Skeletal muscle cell (primary cell): ENCODE results near the gene PASK.
"Not testable (repeated sequence)": the region's sequence is repeated elsewhere in the genome, so short reads cannot be mapped to it uniquely, and the experiment has no call there.

Experiments
- DNase-seq: peaks from one replicate; pipeline ENCODE4 v3.0.0-alpha.2; 2010; ENCODE audit warnings: low read depth
- H3K4me3 ChIP-seq: 2 replicates; pipeline ENCODE4 v1.5.1; 2011; ENCODE audit warnings: low read depth, mild to moderate bottlenecking, control low read depth, low read length, moderate library complexity

Gene PASK

DNA sequence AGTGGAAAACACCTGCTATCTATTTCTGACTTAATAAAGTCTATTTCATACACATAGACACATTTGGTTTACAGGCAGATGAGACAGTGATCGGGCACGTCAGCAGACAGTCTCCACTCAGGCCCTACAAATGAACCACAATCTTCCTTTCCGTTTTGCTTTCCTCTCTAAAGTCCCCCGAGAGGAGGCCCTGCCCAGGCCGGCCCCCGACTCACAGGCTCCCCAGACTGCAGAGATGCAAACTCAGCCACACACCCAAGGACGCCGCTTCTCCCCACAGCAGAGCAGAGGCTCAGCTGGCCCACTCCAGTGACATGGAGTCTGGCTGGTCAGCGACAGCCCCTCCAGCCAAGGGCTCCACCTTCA, 37.8 kb downstream of the PASK start:
- no peak for DNase-seq
- no peak overlapping the region for H3K4me3 ChIP-seq

DNA sequence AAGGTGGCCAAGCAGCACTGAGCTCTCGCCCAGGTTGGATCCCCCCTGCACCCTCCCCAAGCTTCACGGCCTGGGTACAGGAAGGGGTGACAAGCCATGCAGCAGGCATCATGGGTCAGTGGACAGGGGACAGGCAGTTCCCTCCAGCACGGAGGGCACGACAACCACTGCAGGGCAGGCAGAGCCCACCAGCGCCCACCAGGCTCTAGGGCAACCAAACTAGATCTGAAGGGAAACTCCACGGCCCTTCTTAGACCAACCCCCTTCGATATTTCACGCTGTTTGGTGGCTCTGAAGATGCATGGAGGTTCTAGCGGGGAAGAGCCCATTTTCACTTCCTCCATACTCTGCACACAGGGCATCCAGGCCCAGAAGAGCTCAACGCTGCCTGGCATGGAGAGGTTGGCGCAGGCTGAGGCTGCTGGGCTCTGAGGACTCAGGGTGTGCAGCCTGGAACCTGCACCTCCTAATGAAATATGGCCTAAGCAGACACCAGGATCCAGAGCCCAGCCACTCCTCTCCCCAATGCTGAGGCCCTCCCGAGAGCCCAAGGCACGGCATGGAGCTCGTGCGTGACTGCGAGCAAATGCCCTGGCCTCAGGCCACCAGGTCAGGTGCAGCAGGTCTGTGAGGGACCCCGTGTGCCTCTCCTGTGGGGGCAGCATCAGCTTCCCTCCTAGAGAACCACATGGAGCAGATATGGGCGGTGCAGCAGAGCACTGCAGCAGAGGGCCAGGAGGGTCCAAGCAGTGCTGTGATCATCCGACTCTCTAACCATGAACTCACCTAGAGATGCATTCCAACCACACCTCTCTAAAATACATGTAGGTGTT, 38.4 kb downstream of the PASK start:
- H3K4me3 ChIP-seq: no peak overlapping the region

DNA sequence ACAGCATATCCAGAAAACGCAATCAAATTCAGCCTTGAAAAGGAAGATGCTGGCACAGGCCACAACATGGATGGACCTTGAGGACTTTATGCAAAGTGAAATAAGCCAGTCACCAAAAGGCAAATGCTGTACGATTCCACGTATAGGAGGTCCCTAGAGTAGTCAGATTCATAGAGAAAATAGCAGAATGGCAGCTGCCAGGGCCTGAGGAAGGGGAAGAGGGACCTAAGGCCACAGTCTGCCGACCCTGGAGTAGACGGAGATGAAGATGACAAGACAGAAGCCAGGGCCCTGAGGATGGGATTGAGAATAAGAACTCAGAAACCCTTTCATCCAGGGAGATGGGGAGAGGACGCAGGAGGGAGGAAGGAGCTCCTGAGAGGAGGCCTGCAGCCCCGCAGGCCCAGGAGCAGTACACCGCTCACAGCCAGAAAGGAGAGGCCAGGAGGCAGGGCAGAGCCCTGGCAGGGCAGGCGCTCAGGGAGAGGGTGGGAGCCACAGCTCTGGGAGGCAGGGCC, 39.1 kb downstream of the PASK start:
- no peak overlapping the region for H3K4me3 ChIP-seq
- DNase-seq: no peak

More for the DNA sequence above, 38.4 kb downstream of the PASK start:
- DNase-seq: no peak

DNA sequence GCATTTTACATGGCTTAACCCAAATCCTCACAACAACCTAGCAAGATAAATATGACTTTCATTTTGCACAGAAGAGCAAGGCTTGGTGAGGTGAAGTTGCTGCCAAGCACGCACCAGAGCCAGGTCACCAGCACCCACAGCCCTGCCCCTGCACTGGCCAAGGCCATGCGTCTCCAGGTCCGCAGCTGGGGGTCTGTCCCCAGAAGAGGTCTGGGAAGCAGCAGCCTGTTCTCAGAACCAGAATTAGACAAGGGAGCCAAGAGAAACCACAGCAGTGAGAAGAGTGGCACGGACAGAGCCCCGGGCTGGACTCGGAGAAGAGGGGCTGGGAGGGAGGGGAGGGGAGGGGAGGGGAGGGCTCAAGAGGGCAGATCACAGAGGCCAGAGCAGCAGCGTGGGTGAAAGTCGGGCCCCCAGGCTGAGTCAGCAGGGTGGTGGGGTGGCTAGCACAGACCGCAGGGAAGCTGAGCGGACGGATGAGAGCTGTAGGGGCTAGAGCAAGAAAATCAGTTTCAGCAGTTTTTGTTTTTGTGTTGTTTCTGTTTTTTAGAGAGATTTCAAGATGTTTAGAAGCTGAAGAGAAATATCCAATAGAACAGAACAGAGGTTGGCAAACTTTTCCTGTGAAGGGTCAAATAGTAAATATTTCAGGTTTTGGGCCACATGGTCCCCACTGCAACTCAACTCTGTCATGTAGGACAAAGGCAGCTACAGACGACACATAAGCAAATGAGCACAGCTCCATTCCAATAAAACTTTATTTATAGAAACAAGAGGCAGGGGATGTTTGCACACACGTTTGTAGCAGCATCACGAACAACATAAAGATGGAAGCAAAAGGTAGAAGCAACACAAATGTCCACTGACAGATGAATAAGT, 39.8 kb downstream of the PASK start:
- no peak overlapping the region for H3K4me3 ChIP-seq
- DNase-seq: no peak

DNA sequence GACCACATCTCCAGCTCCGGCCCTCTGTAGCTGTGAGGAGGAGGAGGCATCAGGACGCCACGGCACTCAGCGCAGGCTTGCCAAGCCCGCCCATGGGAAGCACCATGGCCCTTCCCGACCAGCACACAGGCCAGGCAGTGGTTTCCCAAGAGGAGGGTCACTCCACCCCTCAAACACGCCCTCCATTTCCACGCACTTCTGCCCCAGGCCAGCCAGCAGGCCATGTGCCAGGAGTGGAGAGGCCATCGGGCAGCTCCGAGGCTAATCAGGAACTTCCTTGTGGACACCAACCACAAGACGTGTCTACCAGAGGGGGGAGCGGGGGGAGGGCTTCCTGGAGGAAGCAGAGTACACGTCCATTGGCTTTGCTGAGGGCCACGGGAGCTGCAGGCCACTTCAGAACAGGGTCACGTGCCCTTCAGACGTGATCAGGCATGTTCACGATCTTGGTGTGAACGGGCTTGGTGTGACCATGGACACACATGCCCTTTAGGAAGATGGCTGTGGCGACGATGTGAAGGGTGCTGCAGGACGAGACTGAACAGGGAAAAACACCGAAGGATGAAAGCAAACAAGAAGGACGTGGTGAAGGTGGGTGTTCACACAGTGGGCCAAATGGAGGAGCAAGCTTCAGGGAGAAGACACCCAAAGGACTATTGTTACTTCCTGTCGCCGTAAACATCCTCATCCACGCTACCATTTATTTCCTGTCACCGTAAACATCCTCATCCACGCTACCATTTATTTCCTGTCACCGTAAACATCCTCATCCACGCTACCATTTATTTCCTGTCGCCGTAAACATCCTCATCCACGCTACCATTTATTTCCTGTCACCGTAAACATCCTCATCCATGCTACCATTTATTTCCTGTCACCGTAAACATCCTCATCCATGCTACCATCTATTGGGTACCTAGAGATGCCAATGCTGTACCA, 40.7 kb downstream of the PASK start:
- no peak overlapping the region for H3K4me3 ChIP-seq
- no peak for DNase-seq

DNA sequence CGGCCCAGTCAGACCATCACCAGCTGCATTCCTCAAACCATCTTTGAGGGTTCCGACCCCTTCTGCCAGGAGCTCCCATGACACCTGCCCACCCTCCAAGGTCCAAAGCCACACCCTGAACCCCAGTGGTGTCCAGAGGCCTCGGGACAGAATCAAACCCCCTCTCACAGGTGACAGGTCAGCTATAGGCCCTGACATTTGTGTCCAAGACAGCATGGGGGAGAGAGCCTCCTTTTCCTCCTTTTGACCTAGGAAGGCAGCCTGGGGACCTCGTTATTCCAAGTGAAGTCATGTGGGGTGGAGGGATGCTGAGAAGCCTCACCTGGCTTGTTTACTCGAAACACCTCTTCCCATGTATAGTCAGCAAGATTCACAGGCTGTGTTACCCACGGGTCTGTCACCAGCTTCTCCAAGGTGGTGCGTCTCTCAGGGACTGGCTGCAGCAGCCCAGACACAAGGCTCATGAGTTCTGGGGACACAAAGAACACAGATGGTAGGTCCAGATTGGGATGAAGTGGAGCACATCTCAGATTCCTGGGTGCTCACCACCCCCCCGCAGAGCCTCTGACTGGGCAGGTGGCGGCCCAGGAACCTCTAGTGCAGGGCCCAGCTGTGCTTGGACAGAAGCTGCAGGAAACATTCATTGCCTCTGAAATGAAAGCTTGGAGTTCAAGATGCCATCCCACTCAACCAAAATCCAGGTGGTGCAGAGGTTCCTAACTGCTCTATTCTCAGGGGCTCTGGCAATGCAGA, 42.1 kb downstream of the PASK start:
- no peak overlapping the region for H3K4me3 ChIP-seq
- no peak for DNase-seq

DNA sequence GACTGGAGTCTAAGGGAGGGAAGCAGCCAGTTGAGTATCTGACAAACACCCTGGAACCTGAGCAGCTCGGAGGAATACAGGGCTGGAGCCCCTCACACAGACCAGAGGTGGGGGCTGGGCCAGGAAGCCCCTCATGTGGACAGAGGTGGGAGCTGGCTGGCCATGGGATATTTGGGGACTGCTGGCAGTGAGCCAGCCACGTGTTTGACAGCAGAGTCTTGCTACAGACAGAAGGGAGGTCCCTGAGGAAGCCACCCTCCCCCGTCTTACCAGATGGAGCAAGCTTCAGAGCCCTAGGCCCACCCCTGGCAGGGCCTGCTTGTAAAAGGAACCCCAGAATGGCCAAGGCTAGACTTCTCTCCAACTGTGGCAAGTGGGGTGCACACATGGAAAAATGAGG, 43.6 kb downstream of the PASK start:
- DNase-seq: no peak
- no peak overlapping the region for H3K4me3 ChIP-seq

DNA sequence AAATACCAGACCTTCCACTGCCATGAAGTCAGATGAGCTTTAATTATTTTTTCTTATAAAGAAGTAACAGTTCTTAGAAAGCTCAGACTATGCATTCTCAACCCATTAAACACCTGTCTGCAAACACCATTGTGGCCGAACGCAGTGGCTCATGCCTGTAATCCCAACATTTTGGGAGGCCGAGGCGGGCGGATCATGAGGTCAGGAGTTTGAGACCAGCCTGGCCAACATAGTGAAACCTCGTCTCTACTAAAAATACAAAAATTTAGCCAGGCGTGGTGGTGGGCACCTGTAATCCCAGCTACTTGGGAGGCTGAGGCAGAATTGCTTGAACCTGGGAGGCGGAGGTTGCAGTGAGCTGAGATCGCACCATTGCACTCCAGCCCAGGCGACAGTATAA, 44.7 kb downstream of the PASK start:
- not testable (repeated sequence) for H3K4me3 ChIP-seq, DNase-seq

DNA sequence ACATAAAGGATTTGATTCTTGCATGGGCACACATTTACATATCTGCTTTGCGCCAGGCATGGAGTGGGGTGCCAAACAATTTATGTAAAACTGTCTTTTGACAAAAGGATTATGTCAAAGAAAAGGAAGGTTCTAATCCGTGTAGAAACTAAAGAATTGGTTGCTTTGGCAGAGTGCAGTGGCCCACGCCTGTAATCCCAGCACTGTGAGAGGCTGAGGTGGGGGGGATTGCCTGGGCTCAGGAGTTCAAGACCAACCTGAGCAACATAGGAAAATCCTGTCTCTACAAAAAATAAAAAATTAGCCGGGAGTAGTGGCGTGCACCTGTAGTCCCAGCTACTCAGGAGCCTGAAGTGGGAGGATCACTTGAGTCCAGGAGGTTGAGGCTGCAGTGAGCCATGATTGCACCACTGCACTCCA, 46.1 kb downstream of the PASK start:
- no peak for DNase-seq
- H3K4me3 ChIP-seq: peak overlapping the region; percentile 90

DNA sequence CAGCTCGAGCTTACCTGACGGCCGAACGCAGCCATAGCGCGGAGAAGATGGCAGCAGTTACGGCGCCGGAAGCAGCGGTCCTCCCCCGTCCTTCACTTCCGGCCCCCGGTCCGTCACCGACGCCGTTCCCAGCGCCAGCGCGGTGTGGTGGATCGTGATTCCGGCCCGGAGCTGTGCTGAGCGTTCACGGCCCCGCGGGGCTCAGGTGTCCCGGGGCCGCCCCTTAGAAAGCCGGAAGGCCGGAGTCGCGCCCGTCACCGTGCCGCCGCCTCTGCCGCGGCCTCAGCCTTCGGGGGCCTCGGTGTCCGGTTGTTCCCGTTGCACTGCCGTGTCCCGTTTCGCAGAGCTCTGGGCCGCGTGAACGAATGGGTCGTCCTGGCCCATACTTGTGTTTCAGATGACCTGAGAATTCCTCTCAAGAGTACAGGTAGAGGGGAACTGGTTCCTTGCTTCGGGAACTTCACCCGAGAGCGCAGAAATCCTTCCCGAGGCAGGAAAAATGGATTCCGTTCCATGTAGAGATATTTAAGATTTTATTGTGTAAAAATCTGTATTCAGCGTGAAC, 47.0 kb downstream of the PASK start, which contains the start of gene MTERF4:
TSS of gene MTERF4 (minus strand) at position 49 of the 565 bp plus-strand sequence. CDS start at position 35, 14 bp downstream.
- peak within 1 kb of the TSS; percentile 90 for H3K4me3 ChIP-seq
- peak; percentile 30 for DNase-seq

DNA sequence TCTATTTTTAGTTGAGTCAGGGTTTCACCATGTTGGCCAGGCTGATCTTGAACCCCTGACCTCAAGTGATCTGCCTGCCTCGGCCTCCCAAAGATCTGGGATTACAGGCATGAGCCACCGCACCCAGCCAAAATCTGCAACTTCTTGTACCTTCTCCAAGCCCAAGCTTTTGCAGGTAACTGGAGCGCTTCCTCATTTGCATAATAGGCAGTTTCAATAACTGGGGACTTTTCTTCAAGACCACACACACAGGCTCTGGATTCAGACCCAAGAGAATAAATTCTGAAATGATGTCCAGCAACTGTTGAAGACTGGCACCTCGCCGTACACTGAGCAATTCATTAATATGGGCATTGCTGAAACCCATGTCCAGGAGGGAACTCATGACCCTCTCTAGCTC, 50.0 kb downstream of the PASK start:
- H3K4me3 ChIP-seq: no peak overlapping the region
- DNase-seq: no peak

DNA sequence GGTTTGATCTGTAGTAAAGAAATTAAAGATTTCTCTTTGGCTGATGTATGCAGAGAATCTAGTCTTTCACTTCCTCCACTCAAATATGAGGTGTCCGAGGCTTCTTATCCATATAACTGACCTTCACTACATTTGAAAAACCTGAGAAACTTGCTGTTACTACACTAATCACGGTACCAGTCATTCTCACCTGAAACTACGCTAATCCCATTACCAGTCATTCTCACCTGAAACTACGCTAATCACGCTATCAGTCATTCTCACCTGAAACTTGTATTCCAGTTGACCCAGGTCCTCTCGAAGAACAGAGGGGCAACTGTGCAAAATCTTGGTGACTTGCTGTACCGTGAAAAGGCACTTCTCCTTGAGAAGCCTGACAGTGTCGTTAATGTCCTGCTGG, 52.3 kb downstream of the PASK start:
- DNase-seq: no peak
- H3K4me3 ChIP-seq: no peak overlapping the region

DNA sequence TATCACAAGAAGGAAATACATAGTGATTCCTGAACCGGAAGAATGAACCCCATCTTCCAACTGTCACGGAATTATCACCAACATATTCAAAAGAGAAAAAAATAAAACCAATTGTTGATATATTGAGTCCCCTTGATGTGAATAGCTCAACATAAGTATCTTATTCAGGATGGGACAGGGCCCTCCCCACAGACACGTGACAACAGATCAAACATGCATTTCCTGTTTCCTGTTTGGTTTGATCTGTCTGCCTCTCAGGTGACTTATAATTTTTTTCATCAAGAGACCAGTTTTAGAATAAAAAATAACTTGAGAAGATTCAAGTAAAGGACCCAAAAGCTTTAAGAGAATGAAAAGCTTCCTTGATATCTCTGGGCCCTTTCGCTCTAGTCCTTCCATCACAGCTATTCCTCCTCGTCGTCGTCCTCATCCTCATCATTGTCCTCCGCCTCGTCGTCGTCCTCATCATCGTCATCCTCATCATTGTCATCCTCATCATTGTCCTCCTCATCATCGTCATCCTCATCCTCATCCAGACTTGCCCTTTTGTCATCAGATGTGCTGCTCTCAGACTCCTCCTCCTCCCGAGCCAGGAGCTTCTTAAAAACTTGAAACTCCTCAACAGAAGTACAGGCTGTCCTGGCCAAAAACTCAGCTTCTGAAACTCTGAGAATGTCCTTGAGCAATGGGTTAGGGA, 53.5 kb downstream of the PASK start:
- no peak overlapping the region for H3K4me3 ChIP-seq
- DNase-seq: no peak

DNA sequence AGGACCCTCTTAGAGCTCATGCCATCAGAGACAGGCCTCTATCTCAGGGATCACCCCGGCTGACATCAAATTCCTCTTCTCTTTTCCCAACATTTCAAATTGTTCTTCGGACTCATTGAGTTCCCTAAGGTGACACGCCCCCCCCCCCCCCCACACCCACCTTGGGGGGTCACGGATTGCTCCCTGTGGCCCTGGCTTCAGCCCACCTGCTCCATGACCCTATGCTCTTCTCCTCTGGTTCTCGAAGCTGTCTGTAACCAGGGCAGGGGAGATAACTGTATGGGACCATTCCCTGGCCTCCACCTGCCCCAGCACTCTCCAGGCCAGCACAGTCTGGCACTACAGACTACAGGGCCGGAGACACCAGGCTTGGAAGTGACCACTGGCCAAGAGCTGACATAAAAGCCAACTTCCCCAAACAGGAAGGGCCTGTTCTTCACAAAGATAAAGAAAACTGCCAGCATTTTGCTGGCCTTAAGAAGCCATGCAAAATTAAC, 54.3 kb downstream of the PASK start:
- DNase-seq: no peak
- H3K4me3 ChIP-seq: no peak overlapping the region

DNA sequence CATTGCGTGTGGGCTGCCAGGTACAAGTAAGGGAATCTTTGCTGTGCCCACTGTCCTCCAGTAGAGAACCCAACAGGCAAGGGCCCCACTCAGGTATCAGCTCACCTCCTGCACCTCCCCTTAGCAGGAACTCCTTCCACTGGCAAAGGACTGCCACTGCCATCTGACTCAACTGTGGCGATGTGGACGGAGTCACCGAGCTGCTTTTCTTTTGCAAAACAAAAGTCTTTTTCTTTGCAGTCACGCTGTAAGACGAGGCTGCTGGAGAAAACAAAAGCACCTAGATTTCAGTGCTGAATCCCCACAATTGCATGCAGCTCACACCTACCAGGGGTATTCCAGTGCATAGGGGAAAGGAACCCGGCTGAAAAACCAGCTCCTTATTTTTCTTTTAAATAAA, 55.1 kb downstream of the PASK start:
- no peak for DNase-seq
- no peak overlapping the region for H3K4me3 ChIP-seq

DNA sequence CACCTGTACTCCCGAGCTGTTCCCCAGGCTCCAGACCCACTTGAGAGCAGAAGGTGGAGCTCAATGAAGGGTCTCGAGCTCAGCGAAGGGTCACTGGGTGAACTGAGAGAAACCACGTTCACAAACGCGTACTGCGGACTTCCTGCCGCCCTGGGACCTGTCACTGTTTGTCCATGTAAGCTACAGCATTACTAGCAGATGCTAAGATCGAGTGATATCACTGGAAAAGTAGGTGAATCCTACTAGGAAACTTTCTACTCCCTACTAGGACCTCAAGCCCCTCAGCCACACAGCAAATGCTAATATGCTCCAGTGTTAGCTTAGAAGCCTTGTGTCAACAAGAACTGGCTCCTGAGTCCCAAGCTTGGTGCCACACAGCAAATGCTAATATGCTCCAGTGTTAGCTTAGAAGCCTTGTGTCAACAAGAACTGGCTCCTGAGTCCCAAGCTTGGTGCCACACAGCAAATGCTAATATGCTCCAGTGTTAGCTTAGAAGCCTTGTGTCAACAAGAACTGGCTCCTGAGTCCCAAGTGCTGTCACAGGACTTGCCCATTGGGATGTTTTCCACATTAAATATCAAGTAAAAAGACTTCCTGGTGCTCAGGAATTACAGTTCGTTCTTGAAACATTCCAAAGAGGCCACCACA, 56.0 kb downstream of the PASK start:
- not testable (repeated sequence) for H3K4me3 ChIP-seq, DNase-seq

DNA sequence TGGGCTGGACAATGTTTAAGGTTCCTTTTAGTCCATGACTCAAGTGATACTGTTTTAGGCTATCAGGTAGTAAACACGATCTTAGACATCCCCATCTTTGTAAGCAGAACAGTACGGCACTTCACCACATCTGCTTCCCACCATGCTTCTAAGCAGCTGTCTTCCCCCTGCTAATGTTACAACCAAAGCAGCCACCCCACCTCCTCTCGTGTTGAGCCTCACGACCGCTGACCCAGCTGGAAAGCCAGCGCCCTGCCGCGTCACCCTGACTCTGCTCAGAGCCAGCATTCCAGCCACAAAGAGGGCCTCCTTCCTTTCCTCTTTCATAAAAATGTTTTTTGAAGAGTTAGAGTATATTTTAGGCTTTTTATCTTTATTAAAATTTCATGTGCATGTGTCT, 56.6 kb downstream of the PASK start:
- no peak overlapping the region for H3K4me3 ChIP-seq
- no peak for DNase-seq
